HL-60/S4 treated with retinoic acid at 250 ng/mL for 4 days and 3 days (cell line): ENCODE results near the gene HMX3.
"Not testable (repeated sequence)": the region's sequence is repeated elsewhere in the genome, so short reads cannot be mapped to it uniquely, and the experiment has no call there.

Experiments used
- in situ Hi-C: fragments of 300-500 bp; cut with MboI; formaldehyde crosslinking; loops from 2 replicates; pipeline ENCODE4 v1.7.0; 2022; ENCODE audit warnings: low sequenced_read_pairs

Gene HMX3

DNA sequence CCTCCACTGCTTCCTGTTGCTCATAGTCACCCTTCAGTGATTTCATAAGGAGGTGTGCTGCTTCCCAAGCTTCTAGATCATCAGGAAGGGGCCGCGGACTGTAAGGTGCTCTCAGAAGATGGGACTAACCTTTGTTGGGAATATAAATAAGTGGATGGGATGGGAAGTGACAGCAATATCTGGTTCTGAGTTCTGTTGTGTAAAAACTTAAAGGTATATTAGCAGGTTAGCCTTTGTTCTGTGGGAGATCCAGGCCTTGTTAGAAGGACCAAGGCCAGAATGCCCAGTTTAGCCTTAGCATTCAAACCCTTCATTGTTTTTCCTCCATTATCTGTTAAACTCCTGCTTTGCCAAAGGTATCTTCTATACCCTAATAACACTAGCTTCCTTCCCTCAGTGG is 30.8 kb downstream of the HMX3 start:
- in situ Hi-C loops, result no loop called here

DNA sequence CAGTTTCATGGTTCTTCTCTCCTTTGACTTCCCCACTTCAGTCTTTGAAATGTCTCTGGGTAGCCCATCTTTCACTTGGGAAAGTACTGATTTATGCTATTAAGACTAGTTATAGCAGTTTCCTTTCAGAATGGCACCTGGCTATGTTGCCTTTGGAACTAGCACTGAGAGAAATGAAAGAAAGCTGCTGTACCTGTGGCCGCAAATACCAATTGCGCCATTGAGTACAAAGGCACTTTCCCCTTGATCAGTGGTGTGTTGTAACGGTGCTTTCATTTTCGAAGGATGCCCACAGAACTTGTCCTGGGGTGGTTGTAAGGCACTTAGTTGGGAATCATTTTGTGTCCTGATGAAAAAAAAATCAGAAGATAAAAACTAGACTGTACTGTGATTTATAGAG is 35.2 kb downstream of the HMX3 start:
- in situ Hi-C loops, result no loop called here

DNA sequence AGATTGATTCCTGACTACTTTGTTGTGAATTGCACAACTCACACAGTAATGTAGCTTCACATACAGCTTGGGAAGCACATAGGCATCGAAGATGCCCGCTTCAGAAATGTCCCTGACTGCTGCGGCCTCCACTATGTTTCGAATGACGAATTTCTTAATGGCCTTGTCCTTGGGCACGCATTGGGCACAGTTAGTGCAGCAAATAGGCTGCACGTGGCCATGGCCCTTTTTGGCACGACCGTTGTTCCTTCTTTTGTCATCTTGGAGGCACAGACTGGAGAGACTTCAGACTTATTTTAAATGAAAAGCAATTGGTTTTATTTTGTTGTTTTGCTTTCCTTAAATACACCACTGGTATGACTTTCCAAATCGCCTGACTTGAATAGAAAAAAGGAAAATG is 35.8 kb downstream of the HMX3 start:
- in situ Hi-C loops, result not testable (repeated sequence)

DNA sequence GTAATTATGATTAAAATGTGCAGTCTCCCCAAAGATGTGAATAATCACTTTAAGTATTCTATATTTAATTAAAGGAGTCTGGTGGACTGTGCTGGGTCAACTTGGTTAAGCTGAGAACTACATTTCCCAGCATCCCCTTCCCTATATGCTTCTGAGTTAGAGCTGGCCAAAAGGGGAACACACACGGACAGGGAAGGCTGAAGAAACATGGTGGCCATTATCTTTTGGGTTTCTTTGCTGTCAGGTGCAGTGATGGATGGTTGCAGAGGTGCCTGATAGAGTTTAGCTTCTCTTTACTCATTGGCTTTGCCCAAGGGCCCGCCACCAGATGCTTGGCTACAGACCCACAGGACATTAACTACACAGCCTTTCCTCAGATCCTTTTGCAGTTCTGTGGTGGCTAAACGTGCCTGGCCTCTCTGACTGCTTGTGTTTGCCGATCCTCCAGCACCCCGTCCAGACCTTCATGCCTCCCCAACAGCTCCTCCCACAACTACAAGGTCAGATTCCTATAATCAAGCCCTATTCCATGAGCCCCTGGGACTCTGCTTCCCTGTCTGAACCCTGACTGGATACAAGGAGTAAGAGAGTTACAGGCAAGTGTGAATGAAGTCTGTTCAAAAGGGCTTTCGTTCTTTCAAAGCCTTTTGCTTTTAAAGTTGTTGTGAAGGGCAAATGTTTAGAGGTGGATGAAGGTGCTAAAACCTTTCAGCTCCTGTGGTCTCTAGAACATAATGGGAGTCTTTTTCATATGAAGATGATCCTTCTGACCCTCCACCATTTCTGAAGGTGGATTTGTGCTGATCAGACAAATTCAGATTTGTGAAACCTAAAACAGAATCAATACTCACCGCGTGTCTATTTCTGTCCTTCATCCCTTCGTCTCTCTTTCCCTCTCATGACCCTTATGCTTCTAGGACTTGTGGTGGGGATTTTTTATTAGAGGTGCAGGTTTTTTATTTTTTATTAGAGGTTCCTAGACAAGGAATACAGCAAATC is 39.9 kb downstream of the HMX3 start:
- in situ Hi-C loops, result no loop called here

DNA sequence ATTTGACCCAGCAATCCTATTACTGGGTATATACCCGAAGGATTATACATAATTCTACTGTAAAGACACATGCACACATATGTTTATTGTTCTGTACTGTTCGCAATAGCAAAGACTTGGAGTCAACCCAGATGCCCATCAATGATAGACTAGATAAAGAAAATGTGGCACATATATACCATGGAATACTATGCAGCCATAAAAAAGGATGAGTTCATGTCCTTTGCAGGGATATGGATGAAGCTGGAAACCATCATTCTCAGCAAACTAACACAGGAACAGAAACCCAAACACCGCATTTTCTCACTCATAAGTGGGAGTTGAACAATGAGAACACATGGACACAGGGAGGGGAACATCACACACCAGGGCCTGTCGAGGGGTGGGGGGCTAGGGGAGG is 42.6 kb downstream of the HMX3 start:
- in situ Hi-C loops, result not testable (repeated sequence)

DNA sequence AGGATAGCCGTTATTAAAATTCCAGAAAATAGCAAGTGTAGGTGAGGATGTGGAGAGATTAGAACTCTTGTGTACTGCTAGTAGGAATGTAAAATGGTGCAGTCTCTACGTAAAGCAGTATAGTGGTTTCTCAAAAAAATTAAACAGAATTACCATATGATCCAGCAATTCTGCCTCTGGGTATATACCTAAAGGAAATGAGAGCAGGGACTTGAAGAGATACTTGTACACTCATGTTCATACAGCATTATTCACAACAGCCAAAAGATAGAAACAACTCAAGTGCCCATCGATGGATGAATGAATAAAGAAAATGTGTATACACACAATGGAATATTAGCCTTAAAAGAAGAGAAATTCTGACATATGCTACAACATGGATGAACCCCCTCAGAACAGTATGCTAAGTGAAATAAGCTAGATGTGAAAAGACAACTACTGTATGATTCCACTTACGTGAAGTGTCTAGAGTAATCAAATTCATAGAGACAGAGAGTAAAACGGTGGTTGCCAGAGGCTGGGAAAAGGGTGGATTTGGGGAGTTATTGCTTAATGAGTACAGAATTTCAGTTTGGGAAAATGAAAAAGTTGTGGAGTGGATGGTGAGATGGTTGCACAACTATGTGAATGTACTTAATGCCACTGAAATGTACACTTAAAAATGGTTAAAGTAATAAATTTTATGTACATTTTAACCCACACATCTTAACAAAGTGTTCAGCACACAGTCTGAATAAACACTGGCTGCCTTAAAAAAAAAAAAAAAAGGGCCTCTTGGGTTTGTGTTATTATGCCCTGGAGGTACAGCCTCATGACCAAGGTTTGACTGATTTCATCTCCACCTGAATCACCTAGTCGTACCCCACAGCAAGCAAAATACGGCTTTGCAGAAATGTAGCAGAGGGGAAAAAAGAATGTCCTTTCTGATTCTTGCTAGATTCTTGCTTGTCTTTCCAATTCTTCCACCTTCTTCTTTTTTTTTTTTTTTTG is 44.6 kb downstream of the HMX3 start:
- in situ Hi-C loops, result no loop called here

DNA sequence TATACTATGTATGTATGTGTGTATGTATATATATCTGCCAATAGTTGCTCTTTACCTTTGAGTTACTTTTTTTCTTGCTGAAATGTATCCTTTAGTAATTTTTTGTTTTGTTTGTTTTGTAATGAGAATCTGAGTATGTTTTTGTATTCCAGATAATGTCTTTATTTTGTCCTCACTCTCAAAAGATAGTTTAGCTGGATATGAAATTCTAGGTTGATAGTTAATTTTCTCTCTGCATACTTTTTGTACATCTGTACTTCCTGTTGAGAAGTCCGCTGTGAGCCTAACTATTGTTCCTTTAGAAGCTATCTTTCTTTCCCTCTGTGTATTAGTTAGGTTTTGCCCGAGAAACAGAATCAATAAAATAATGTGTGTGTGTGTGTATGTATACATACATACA is 48.0 kb downstream of the HMX3 start:
- in situ Hi-C loops, result no loop called here

DNA sequence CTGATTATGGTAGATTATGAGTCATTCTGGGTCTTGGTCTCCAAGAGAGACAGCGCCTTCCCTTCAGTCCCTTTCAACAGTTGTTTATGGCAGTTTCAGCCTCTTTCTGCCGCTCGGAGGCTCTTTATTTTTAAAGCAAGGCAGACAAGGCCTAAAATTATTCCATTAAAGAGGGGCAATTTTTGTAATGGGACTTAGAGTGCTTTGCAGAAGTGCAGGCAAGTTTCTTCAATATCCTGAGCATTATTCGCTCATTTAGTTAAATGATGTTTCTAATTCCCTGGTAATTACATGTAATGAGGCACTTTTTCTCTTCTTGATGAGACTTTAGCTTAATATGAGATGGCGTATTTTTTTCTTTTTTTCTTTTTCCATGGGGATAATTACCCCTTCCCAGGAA is 52.0 kb downstream of the HMX3 start:
- in situ Hi-C loops, result no loop called here
